Measurements from ENCODE around the gene LAMA5.

- no peak for TF ChIP-seq CTCF (IDR thresholded peaks at IDR 0.05; ENCODE audit: low read length)
- TF ChIP-seq EZH2 (optimal IDR thresholded peaks at IDR 0.05; ENCODE audit: low read depth, low read length) = no peak
Measured at GRCh38 chr20:62402456-62403150, 35.5 kb upstream of the LAMA5 start.

All from MM.1S (cell line).